ENCODE data around the gene PRKCE. TPM values are rescaled to one million over a fixed set of nuclear protein-coding genes. Genes with fewer than 3 reads are reported as not detected.

Gene PRKCE
- total and polyA plus RNA-seq, 7 donors, result 3.0 to 22.8 (median 16.1) TPM

DNA sequence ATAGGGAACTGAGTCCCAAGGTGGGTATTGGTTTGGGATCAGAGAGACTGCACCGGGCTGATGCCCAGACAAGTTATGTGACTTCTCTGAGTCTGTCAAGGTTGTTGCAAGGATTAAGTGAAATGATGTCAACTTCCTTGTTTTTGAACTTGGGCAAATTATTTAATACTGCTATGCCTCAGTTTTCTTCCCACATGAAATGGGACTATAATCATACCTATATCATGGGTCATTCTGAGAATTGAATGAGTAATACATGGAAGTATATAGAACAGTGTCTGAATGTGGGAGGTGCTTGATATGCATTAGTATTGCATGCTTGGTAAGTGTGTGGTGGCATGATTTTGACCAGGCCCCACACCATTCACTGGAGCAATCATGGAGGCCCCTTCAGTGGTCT lies 99.0 kb downstream of the PRKCE start:
- intact Hi-C loops (cut with DNase I), result no loop called here
- peaks cover 12% of the 10 kb centered on the region for H3K4me1 ChIP-seq
- no peak for DNase-seq
- no peak overlapping the region for H3K4me3 ChIP-seq
- peaks cover 3% of the 10 kb centered on the region for H3K9me3 ChIP-seq
- no peak for ATAC-seq
- 90 to 100% (median 97%) methylated on average over 1 of the region's 1 CpG for WGBS, 3 donors
- TF ChIP-seq, protein P1, sequence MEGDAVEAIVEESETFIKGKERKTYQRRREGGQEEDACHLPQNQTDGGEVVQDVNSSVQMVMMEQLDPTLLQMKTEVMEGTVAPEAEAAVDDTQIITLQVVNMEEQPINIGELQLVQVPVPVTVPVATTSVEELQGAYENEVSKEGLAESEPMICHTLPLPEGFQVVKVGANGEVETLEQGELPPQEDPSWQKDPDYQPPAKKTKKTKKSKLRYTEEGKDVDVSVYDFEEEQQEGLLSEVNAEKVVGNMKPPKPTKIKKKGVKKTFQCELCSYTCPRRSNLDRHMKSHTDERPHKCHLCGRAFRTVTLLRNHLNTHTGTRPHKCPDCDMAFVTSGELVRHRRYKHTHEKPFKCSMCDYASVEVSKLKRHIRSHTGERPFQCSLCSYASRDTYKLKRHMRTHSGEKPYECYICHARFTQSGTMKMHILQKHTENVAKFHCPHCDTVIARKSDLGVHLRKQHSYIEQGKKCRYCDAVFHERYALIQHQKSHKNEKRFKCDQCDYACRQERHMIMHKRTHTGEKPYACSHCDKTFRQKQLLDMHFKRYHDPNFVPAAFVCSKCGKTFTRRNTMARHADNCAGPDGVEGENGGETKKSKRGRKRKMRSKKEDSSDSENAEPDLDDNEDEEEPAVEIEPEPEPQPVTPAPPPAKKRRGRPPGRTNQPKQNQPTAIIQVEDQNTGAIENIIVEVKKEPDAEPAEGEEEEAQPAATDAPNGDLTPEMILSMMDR (IDR thresholded peaks at IDR 0.05), result no peak
- no peaks in the 10 kb centered on the region for H3K27me3 ChIP-seq (ENCODE audit: insufficient read depth in 3 of 3, low read length in 2 of 3)
- no peak overlapping the region for H3K27ac ChIP-seq
- H3K36me3 ChIP-seq (ENCODE audit: insufficient read depth in 1 of 2, low read depth in 1 of 2), result no peaks in the 10 kb centered on the region

DNA sequence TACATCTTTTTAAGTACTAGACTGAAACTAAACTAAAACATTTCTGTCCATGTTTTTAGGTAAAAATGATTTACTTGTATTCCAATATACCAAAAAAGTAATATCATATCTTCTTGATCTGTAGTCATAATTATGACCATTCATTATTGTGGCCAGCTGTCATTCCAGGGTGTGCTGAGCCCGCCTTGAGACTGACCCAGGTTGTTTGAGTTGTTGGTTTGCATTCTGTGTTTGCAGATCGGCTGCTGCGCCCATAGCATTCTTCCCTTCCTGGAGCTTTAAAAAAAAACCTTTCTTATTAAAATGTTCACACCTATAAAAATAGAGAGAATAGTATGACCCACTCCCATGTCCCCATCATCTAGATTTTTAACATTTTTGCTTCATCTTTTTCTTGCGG lies 101.9 kb downstream of the PRKCE start:
- ATAC-seq (no peak), DNase-seq (no peak)
- TF ChIP-seq, protein P1 (IDR thresholded peaks at IDR 0.05), result no peak
- intact Hi-C loops (cut with DNase I), result no loop called here
- Histone ChIP-seq H3K9me3 (no peaks in the 10 kb centered on the region), H3K4me1 (peaks cover 10% of the 10 kb centered on the region), H3K27me3 (ENCODE audit: insufficient read depth in 3 of 3, low read length in 2 of 3) (no peaks in the 10 kb centered on the region), H3K27ac (no peak overlapping the region), H3K4me3 (no peak overlapping the region), H3K36me3 (ENCODE audit: insufficient read depth in 1 of 2, low read depth in 1 of 2) (no peaks in the 10 kb centered on the region)
- WGBS, 3 donors, result 94 to 98% (median 96%) methylated on average over 4 of the region's 4 CpGs

- peaks cover 19% of the 10 kb centered on the region for H3K4me1 ChIP-seq
- ATAC-seq (no peak), DNase-seq (no peak)
- TF ChIP-seq, protein P1 (IDR thresholded peaks at IDR 0.05), result no peak
- no peak overlapping the region for H3K27ac ChIP-seq
- 85 to 93% (median 88%) methylated on average over 12 of the region's 12 CpGs for WGBS, 3 donors
- no peaks in the 10 kb centered on the region for H3K27me3 ChIP-seq (ENCODE audit: insufficient read depth in 3 of 3, low read length in 2 of 3)
- no peaks in the 10 kb centered on the region for H3K36me3 ChIP-seq (ENCODE audit: insufficient read depth in 1 of 2, low read depth in 1 of 2)
- intact Hi-C loops (cut with DNase I), result no loop called here
- no peaks in the 10 kb centered on the region for H3K9me3 ChIP-seq
- no peak overlapping the region for H3K4me3 ChIP-seq
Observed at GRCh38 chr2:45754131-45755010, 102.9 kb downstream of the PRKCE start.

GRCh38 chr2:45755585-45756335 lies 104.3 kb downstream of the PRKCE start:
- 78 to 89% (median 85%) methylated on average over 8 of the region's 8 CpGs for WGBS, 3 donors
- Histone ChIP-seq H3K27ac (no peak overlapping the region), H3K27me3 (ENCODE audit: insufficient read depth in 3 of 3, low read length in 2 of 3) (no peaks in the 10 kb centered on the region), H3K9me3 (no peaks in the 10 kb centered on the region), H3K4me3 (no peak overlapping the region), H3K36me3 (ENCODE audit: insufficient read depth in 1 of 2, low read depth in 1 of 2) (no peaks in the 10 kb centered on the region), H3K4me1 (peaks cover 24% of the 10 kb centered on the region)
- TF ChIP-seq, protein P1 (IDR thresholded peaks at IDR 0.05), result no peak
- intact Hi-C loops (cut with DNase I), result no loop called here
- no peak for DNase-seq
- no peak for ATAC-seq

Data from psoas muscle (tissue), 8 donors.